ENCODE results near the gene MORC2.

Gene MORC2

DNA sequence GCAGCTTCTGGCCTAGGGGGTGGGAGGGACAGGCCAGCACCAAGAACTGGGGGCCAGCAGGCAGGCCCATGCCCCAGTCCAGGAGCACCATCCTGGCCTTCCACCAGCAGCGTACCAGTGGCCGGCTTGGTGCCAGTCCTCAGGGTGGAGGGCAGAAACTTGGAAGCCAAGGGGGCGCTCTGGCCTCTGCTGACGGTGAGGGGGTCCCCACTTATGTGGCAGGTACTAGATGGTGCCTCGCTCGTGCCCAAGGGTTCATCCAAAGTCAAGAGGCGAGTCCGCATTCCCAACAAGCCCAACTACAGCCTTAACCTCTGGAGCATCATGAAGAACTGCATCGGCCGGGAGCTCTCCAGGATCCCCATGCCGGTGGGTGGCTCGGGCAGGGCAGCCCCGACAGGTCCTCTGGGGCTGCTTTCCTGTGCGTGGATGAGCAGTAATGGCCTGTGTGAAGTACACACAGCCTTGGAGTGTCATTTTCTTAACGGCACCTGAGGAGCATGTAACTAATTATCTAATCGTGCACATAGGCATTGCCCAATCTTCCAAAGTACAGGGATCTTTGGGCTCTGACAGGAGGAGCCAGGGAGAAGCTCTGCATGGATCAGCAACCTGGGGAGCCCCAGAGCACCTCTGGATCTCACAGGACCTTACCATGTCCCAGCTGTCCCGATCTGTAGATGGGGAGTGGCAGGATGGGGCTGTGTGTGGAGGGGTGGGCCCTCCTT lies 79.1 kb downstream of the MORC2 start:
- no peak for DNase-seq (ENCODE audit: low read depth in 2 of 2)

DNA sequence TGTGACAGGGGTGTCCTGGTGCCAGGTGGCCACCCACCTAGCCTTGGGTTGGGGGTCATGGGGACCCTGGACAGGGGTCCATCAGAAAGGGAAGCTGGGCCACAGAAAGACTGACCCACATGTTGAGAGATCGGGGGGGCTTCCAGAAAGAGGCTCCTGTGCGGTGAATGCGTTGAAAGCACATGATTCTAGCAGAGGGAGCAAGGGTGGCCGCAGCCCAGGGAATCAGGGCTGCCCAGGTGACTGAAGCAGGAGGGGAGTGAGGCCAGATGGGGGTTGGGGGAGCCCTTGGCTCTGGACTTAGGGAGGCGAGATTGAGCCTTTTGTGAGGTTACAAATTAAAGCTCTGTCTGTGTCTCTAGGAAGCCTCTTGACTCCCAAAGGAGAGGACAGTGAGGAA lies 80.7 kb downstream of the MORC2 start:
- no peak for DNase-seq (ENCODE audit: low read depth in 2 of 2)

DNA sequence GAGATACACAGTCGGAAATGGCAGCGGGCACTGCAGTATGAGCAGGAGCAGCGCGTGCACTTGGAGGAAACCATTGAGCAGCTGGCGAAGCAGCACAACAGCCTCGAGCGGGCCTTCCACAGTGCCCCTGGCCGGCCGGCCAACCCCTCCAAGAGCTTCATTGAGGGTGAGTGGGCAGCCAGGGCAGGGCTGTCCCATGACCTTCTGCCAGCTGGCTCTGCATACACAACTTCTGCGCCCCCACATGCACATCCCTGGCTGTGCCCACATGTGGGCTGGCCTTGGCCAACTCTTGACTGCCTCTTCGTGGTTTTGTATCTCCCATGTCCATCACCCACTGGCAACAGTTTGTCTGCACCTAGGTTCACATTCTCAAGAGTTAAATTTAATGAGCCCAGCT lies 81.1 kb downstream of the MORC2 start:
- no peak for DNase-seq (ENCODE audit: low read depth in 2 of 2)

DNA sequence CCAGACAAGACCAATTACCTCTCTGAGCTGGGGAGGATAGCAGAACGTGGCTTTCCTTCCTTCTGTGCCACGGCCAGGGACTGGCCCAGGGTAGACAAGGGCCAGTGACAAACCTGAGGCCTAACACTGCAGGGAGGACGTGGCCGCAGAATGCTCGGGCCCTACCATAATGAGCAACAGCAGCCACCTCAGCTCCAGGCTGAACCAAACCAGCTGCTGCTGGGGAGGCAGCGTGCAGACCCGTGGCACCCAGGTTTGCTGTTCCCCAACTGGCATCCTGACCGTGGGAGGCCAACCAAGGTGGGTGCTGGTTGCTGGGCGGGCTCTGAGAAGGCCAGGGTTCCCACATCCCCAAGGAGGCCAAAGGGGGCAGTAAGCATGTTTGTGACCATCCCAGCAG lies 83.0 kb downstream of the MORC2 start:
- no peak for DNase-seq (ENCODE audit: low read depth in 2 of 2)

DNA sequence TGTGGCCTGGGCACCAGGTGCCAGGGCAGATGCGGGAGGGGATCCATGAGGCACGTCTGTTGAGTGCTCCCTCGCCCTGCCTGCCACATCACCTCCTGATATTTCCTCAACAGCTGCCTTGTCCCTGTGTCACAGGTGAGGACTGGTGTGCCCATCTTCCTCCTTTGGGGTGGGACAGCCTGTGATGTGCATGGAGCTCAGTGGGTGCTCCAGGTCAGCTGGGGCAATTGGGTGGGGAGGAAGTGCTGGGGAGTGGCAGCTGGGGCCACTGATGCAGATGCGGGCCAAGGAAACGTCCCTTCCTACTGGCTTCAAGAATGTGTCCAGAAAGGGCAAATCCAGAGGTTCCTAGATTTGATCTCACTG lies 83.6 kb downstream of the MORC2 start:
- DNase-seq (ENCODE audit: low read depth in 2 of 2), result no peak

DNA sequence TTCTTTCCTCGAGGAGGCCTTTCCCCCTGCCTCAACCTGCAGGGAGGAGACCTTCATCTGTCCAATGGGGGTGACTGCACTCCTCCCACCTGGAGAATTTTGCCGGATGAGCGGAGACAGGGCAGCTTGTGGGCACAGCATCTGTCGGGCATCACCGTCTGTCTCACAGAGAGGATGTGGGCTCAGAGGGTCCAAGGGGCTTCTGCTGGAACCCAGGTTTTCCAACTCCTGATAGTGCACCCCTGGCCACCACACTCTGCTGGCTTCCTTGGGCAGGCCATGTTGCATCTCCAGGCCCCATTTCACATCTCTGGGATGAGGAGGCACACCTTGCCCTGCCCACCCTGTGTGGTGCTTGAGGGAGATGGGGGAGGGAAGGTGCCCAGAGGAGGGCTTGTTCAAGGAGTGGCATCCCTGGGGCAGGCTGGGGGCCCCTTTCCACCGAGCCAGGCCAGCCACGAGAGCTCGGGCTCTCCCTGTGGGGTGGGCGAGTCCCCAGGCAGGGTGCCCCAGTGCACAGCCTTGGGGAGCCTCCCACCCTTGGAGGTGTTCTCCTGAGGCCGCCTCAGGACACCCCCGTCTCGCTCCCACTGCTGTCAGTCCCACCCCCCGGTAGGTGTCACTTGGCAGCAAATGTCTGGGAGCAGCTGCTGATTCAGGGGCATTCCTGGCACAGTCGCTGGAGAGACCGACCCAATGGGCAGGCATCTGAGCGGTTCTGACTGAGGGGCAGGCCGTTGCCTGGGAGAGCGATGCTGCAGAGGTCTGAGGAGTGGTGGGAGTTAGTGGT lies 84.2 kb downstream of the MORC2 start:
- DNase-seq (ENCODE audit: low read depth in 2 of 2), result no peak

DNA sequence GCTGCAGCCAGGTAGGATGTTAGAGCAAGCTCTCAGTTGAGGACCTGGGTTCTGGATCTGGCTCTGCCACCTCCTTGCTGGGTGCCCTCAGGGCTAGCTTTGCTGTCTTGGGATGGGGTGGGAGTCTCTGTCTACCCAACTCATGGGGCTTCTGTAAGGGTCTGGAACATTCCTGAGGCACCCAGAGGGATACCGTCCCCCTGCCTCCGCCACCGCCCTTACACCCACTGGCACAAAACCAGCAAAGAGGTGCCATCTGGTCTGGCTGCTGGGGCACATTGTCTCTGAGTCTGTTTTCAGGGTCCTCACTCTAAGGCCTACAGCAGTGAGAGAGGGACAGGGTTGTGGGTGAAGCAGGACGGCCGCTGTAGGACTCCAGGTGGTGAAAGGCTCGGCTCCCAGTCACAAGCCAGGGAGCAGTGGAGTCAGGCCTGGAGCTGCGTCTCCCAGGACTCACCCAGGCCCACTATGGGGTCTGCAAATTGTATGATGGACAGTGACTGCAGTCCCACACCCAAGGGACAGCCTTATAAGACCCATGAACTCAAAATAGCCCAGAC lies 84.9 kb downstream of the MORC2 start:
- DNase-seq (ENCODE audit: low read depth in 2 of 2), result no peak

DNA sequence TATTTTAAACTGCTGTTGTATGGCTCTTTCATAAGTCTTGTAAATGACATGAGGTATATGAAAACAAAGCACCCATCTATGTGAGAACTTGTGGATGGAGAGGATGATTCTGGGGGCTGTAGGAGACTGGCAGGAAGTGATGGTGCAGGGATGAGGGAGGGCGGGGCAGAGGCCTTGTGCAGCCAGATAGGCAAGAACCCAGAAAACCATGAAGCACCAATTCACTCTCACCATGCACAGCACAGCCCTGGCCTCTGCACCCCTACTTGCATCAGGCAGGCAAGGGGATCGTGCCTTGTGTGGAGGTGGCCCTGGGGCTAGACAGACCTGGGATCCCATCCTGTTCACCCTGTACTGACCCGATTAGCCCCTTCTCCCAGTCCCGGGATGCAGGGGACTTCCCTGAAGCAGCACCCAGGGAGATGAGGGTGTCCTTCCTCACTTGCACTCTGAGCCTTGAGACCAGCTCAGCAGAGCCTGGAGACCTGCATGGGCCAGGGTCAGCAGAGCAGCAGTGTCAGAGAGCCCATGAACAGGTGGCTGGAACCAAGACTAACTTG lies 85.5 kb downstream of the MORC2 start:
- no peak for DNase-seq (ENCODE audit: low read depth in 2 of 2)

DNA sequence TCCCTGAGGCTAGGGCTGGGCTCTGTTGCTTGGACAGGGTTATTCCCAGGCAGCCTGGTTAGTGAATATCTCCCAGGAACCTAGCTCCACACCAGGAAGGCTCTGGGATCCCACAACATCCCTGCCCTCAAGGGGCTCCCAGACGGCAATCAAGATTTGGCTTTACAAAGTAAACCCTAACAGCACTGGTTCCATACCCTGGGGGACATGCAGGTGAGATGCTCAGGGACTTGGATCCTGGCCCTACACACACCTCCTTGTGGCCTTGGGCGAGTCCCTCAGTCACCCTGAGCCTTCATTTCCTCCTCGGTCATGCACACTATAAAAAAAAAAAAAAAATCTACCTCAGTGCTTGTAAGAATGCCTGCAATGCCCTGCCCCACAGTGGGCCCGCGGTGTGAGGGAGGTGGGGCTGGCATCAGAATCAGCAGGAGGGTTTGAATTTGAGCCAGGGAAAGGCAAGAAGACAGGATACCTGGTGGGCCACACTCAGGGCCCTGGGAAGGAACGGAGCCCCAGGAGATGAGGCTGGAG lies 86.3 kb downstream of the MORC2 start:
- DNase-seq (ENCODE audit: low read depth in 2 of 2), result no peak

DNA sequence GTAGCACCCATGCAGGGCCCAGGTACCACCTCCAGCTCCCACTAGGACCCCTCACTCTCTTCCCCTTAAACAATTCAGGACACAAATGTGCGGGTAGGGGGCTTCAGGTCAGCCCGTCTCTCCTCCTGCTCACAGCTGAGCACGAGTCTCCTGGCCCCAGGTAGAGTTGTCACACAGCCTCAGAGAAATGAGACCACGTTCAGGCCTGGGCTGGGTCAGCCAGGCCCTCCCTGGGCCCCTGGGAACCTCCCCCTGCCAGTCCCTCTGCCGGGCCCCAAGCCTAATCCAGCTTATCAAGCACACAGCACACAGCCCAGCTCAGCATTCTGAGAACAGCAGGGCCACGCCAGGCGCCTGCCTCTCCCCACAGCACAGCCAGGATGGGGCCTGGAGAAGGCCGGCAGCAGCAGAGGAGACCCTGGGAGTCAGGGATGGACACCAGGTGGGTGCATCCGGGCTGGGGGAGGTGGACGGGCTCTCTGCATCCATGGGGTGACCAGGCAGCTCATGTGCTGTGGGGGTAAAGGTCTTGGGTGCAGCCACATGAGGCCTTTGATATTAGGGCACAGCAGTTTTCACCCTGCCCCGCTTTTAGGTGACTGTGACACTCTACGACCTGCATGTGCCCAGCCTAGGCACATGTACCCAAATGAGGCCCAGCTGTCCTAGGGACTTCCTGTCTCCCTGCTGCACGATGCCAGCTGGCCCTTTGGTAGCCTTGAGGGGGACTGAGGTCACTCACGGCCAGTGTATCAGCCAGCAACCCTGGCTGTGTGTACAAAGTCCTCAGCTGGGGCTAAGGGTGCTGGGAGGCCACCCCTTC lies 87.0 kb downstream of the MORC2 start:
- no peak for DNase-seq (ENCODE audit: low read depth in 2 of 2)

DNA sequence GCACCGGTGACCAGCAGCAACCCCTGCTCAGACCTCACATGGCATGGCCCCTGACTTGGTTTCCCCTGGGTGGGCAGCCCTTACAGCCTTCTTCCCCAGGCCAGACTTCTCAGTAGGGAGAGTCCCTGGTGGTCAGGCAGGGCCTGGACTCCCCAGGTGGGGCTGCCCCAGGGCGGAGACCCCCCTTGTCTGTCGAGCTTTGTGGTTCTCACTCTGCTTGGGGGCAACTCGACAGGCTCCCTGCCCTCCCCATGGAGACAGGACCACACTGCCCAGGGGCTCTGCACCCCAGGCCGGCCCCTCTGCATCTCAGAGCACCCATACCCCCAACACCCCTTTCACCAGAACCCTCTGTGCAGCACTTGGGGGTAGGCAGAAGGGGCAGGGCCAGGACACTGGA lies 87.7 kb downstream of the MORC2 start:
- no peak for DNase-seq (ENCODE audit: low read depth in 2 of 2)

DNA sequence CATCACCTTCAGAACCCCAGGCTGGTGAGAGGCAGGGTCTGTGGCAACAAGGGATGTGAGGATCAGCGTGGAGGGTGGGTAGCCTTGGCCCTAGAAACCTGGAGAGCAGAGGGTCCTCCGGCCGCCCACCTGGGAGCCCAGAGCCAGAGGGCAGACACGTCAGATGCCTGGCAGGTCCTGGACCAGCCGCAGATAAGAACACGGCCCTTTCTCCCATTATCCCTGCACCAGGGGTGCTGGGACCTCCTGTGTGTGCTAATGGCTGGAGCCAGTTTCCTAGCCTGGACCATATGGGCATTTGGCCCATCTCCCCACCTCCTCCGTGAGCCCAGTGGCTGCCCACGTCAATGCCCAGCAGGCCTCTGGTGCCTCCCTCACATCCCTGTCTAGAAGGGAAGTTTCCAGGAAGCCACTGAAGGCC lies 88.4 kb downstream of the MORC2 start:
- no peak for DNase-seq (ENCODE audit: low read depth in 2 of 2)

DNA sequence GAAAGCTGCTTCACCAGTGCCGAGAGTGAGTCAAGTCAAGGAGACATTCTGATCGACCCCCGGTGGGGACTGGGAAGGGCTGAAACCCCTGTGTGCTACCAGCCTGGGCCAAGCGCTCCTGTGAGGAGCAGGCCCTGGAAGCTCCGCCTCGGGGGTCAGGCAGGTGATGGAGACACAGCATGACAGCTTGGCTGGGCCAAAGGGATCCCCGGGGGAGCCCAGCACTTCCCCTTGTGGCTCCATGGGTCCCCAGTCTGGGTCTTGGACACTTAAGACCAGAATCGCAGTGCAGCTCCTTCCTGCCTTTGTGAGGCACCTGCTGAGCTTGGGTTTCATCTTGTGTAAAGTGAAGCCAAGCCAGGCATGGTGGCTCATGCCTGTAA lies 89.2 kb downstream of the MORC2 start:
- DNase-seq (ENCODE audit: low read depth in 2 of 2), result no peak

DNA sequence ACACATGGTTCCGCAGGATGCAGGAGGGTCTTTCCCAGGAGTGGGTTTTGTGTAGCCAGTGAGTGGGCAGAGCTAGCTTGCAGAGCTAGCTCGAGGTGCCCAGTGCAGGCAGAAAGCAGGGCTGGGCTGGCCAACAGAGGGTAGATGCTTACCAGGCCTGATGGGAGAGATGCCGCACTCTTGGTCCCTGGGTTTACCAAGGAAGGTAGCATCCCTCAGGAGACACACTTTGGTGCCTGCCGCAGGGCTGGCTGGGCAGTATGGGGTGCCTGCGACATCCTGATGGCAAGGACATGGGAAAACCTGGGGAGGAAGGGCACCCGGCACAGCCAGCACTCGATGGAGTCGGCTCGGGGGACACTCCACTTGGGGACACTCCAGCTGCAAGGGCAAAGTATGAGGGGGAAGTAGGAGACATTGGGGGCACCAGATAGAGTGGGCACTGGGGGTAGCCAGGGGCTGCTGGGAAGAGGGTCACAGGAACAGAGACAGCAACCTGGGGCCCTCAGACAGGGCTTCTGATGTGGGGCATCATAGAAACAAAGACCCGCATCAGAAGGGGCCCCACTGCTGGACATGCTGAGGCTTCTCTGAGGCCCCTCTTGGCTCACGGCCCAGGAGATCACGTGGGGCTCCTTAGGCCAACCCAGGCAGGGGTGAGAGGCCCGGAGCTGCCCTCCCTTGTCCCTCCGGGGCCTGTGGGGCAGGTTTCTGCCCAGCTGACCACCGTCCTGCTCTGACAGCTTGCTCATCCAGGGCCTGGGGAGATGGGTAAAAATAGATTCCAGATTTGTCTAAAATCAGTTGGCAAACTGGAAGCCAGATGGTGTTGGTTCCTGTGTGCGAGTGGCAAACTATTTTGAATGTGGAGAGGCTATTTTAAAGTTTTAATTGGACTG lies 89.8 kb downstream of the MORC2 start:
- no peak for DNase-seq (ENCODE audit: low read depth in 2 of 2)

DNA sequence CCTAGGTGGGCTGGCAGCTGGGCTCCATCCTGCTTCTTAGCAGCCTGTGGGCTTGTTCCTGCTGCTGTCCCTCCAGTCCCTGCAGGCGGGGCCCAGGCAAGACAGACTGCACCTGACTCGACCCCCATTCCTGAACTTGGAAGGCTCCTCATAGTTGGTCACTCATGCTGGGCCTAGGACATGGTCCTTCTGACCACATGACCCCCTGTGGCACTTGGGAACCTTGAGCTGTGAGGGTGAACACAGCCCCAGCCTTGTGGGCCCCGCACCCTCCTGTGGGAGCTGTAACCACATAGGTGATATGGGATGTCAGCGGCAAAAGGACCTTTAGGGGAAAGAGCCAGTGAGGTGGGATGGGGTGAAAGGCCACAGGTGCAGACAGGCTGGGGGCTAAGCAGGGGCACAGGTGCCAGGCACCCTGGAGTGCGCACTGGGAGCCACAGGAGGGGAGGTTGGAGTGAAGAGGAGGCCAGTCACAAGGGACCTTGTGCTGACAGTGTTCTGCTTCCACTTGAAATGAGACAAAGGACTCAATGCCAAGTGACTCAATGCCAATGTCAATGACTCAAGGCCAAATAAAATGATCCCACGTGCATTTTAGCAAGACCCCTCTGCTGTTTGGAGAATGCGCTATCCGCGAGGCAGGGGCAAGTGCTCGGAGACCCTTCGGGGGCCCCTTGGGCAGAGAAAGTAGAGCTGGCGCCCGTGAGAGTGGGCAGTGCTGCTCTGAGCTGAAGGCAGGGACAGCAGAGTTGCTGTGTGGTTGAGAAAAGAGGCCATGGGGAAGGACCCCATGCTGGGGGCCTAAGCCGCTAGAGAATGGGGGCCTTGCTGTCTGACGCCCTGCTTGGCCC lies 90.7 kb downstream of the MORC2 start:
- no peak for DNase-seq (ENCODE audit: low read depth in 2 of 2)

DNA sequence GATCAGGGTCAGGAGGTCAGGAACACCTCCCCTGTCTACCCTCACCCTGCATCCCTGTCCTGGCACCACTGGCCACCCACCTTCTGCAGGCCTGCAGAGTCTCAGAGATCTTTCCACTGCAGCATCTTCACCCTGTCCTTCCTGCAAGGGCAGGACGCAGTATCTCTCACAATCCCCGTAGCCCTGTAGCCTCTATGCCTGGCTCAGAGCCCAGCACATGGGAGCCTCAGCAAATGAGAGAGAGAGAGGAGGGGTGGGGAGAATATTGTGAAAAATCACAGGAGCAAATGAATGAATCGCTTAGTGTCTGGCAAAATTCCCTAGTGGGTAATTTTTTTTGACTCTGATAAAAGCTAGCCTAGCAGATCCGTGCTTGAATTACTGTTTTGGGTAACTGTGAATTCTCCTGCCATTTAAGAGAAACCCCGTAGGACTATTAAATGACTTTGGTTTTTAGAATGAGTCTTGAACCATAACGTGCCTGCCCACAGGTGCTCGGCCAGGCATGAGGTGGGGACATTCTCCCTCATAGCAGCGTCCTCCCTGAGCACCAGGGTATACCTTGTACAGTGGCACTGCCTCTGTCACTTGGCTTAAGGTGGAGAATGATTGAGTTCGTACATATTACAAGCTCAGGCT lies 91.5 kb downstream of the MORC2 start:
- DNase-seq (ENCODE audit: low read depth in 2 of 2), result no peak

DNA sequence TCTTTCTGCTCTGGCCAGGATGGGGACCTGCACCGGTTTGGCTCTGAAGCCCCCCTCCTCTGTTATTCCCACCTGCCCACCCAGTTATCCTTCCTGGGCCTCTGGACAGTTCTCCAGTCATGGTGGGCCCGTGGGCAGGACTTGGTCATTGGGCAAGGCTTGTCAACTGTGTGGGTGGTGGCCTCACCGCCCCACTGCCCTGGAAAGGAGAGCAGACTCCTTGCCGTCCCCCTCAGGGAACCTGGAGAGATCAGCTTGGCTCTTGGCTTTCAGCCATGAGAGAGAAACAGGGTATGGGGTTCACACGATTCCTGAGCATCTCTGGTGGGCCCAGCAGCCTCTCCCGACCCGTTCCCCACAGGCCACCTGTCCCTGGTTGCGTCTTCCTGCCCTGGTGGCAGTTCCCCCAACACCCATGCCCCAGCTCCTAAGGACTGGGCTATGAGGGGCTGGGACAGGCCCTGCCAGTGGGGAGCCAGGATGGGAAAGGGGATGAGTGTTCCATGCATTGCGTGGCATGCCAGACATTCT lies 92.3 kb downstream of the MORC2 start:
- no peak for DNase-seq (ENCODE audit: low read depth in 2 of 2)

DNA sequence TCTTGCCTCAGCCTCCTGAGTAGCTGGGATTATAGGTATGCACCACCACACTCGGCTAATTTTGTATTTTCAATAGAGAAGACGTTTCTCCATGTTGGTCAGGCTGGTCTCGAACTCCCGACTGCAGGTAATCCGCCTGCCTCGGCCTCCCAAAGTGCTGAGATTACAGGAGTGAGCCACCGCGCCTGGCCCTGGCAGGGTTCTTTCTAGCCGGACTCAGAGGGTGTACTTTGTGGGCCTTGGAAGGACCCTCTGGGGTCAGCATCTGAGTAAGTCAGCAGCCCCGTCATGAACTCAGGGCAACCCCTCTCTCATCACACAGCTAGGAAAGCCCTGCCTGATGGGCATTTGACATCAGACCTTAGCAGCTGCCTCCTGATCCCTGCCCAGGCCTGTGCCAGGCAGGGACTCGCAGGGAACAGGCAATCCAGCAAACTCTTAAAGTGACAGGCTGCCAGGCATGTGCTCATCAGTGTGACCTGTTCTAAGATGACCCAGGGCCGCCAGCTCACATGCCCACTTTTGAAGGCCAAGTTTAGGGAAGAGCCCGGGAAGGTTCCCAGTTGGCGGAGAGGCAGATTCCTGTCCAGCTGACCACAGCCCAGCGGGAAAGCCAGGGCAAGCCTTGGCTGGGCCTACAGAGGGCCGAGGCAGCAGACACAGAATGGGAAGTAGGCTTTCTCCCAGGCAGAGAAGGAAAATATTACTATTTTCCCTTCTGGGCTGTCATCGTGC lies 92.9 kb downstream of the MORC2 start:
- no peak for DNase-seq (ENCODE audit: low read depth in 2 of 2)

All from stimulated activated CD8-positive, alpha-beta memory T cell treated with anti-CD3 and anti-CD28 coated beads, Interleukin-7, amount 100 ng/mL, for 1 hour (primary cell).